Mammary epithelial cell (primary cell): ENCODE measurements around the gene CYP4F3.

ENCODE experiments used
- EZH2 ChIP-seq: IDR thresholded peaks from 2 replicates; pipeline ENCODE4 v1.6.1; 2012; ENCODE audit warnings: low read length, inconsistent platforms, borderline replicate concordance
- TF ChIP-seq, protein P1 (sequence below), 2 donors: IDR thresholded peaks in 1 of 2; conservative IDR thresholded peaks in 1 of 2; 2 replicates each; pipeline ENCODE4 v1.5.1; 2011 to 2012; ENCODE audit warnings: inconsistent platforms in 2 of 2, low read length in 2 of 2, mild to moderate bottlenecking in 2 of 2, control low read depth in 1 of 2, low read depth in 1 of 2; ENCODE audit not compliant: insufficient read depth in 1 of 2; ENCODE audit errors: extremely low read depth in 1 of 2

DNA sequence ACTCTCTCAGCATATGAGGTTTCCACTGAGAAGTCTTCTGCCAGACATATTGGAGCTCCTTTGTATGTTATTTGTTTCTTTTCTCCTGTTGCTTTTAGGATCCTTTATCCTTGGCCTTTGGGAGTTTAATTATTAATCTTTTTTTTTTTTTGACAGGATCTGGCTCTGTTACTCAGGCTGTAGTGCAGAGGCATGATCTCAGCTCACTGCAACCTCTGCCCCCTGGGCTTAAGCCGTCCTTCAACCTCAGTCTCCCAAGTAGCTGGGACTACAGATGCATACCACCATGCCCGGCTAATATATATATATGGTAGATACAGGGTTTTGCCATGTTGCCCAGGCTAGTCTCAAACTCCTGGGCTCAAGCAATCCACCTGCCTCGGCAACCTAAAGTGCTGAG is 6.6 kb upstream of the CYP4F3 start:
- TF ChIP-seq, protein P1, sequence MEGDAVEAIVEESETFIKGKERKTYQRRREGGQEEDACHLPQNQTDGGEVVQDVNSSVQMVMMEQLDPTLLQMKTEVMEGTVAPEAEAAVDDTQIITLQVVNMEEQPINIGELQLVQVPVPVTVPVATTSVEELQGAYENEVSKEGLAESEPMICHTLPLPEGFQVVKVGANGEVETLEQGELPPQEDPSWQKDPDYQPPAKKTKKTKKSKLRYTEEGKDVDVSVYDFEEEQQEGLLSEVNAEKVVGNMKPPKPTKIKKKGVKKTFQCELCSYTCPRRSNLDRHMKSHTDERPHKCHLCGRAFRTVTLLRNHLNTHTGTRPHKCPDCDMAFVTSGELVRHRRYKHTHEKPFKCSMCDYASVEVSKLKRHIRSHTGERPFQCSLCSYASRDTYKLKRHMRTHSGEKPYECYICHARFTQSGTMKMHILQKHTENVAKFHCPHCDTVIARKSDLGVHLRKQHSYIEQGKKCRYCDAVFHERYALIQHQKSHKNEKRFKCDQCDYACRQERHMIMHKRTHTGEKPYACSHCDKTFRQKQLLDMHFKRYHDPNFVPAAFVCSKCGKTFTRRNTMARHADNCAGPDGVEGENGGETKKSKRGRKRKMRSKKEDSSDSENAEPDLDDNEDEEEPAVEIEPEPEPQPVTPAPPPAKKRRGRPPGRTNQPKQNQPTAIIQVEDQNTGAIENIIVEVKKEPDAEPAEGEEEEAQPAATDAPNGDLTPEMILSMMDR (conservative IDR thresholded peaks at IDR 0.05 in 1 of 2, IDR thresholded peaks at IDR 0.05 in 1 of 2; ENCODE audit: extremely low read depth in 1 of 2, insufficient read depth in 1 of 2, low read depth in 1 of 2, low read length in 2 of 2) = no peak
- no peak for TF ChIP-seq EZH2
